Neuronal stem cell (in vitro differentiated cells): ENCODE data around the gene FNIP2.
"Not testable (repeated sequence)": the region's sequence is repeated elsewhere in the genome, so short reads cannot be mapped to it uniquely, and the experiment has no call there.

ENCODE experiments used
- DNase-seq: peaks from one replicate; pipeline ENCODE4 v3.0.0-alpha.2; 2013; ENCODE audit warnings: low spot score
- H2AFZ ChIP-seq: one replicate; pipeline ENCODE4 v1.6.1; 2013; ENCODE audit warnings: mild to moderate bottlenecking, low read length, inconsistent platforms
- H2AK5ac ChIP-seq: 2 replicates; pipeline ENCODE4 v1.6.1; 2013; ENCODE audit warnings: low read depth, mild to moderate bottlenecking, inconsistent platforms, low read length, moderate library complexity, mixed read lengths
- H2BK120ac ChIP-seq: 2 replicates; pipeline ENCODE4 v1.6.1; 2013; ENCODE audit warnings: low read depth, mild to moderate bottlenecking, inconsistent platforms, low read length, moderate library complexity, mixed read lengths
- H2BK12ac ChIP-seq: one replicate; pipeline ENCODE4 v1.6.1; 2013; ENCODE audit warnings: low read length, inconsistent platforms
- H2BK15ac ChIP-seq: 2 replicates; pipeline ENCODE4 v1.6.1; 2013; ENCODE audit warnings: mild to moderate bottlenecking, low read length, inconsistent platforms, mixed read lengths
- H2BK5ac ChIP-seq: one replicate; pipeline ENCODE4 v1.6.1; 2013; ENCODE audit warnings: inconsistent platforms, mild to moderate bottlenecking, low read length, moderate library complexity
- H3K14ac ChIP-seq: one replicate; pipeline ENCODE4 v1.6.1; 2013; ENCODE audit warnings: low read length, inconsistent platforms
- H3K18ac ChIP-seq: 2 replicates; pipeline ENCODE4 v1.6.1; 2013; ENCODE audit warnings: low read length, inconsistent platforms
- H3K23ac ChIP-seq: 2 replicates; pipeline ENCODE4 v1.6.1; 2013; ENCODE audit warnings: low read depth, mild to moderate bottlenecking, mixed read lengths, low read length, inconsistent platforms; ENCODE audit not compliant: poor library complexity
- H3K27ac ChIP-seq: replicated peaks from 3 replicates; pipeline ENCODE4 v1.5.1; 2013; ENCODE audit warnings: low read length, inconsistent platforms
- H3K27me3 ChIP-seq, 3 experiments: 2 replicates each; pipeline ENCODE4 v1.6.1; 2013; ENCODE audit warnings: low read length in 3 of 3, mild to moderate bottlenecking in 2 of 3, inconsistent platforms in 1 of 3, low read depth in 1 of 3, mixed read lengths in 1 of 3, moderate library complexity in 1 of 3; ENCODE audit not compliant: control insufficient read depth in 3 of 3, insufficient read depth in 3 of 3
- H3K36me3 ChIP-seq, 2 donors: replicated peaks in 1 of 2; 2 replicates each; pipeline ENCODE4 v1.6.1; 2013; ENCODE audit warnings: low read length in 2 of 2; ENCODE audit not compliant: control insufficient read depth in 2 of 2, insufficient read depth in 2 of 2
- H3K4ac ChIP-seq: 2 replicates; pipeline ENCODE4 v1.6.1; 2013; ENCODE audit warnings: inconsistent platforms, mild to moderate bottlenecking, low read length, moderate library complexity
- H3K4me1 ChIP-seq, 2 donors: 1 replicate in 1 of 2; 2 replicates in 1 of 2; pipeline ENCODE4 v1.6.1; 2013; ENCODE audit warnings: low read length in 2 of 2, low read depth in 1 of 2; ENCODE audit not compliant: control insufficient read depth in 2 of 2, insufficient read depth in 1 of 2
- H3K4me2 ChIP-seq: one replicate; pipeline ENCODE4 v1.6.1; 2013; ENCODE audit warnings: mild to moderate bottlenecking, low read length, inconsistent platforms; ENCODE audit not compliant: insufficient read depth, poor library complexity, severe bottlenecking
- H3K4me3 ChIP-seq, 2 donors: 2 replicates each; pipeline ENCODE4 v1.5.1; 2013; ENCODE audit warnings: low read length in 2 of 2, mild to moderate bottlenecking in 2 of 2, inconsistent platforms in 1 of 2, moderate library complexity in 1 of 2
- H3K79me1 ChIP-seq: one replicate; pipeline ENCODE4 v1.6.1; 2013; ENCODE audit warnings: low read depth, mild to moderate bottlenecking, inconsistent platforms, low read length, moderate library complexity
- H3K9ac ChIP-seq: one replicate; pipeline ENCODE4 v1.6.1; 2013; ENCODE audit warnings: mild to moderate bottlenecking, low read depth, low read length, inconsistent platforms; ENCODE audit not compliant: poor library complexity
- H3K9me3 ChIP-seq, 2 donors: replicated peaks in 1 of 2; 2 replicates each; pipeline versions ENCODE3 to v1.6.1; 2013; ENCODE audit warnings: low read length in 2 of 2, mild to moderate bottlenecking in 2 of 2, inconsistent platforms in 1 of 2, low read depth in 1 of 2, mixed read lengths in 1 of 2, moderate library complexity in 1 of 2; ENCODE audit not compliant: control insufficient read depth in 2 of 2, insufficient read depth in 1 of 2
- H4K8ac ChIP-seq: one replicate; pipeline ENCODE4 v1.6.1; 2013; ENCODE audit warnings: low read depth, mild to moderate bottlenecking, inconsistent platforms, low read length, moderate library complexity
- H4K91ac ChIP-seq: one replicate; pipeline ENCODE4 v1.6.1; 2013; ENCODE audit warnings: low read length, low read depth, mild to moderate bottlenecking, inconsistent platforms; ENCODE audit not compliant: poor library complexity
- WGBS, 2 donors: extraction: QIAGEN DNeasy Blood & Tissue Kit; methylation state at CpG; one replicate each; pipeline ENCODE4 v1.1.7; 2013; ENCODE audit warnings: missing lambda C conversion rate in 2 of 2, mixed read lengths in 1 of 2; ENCODE audit not compliant: insufficient read length in 2 of 2, insufficient replicate concordance in 1 of 2; ENCODE audit errors: extremely low coverage in 2 of 2; 5-methylcytosine and 5-hydroxymethylcytosine counted together

Gene FNIP2

DNA sequence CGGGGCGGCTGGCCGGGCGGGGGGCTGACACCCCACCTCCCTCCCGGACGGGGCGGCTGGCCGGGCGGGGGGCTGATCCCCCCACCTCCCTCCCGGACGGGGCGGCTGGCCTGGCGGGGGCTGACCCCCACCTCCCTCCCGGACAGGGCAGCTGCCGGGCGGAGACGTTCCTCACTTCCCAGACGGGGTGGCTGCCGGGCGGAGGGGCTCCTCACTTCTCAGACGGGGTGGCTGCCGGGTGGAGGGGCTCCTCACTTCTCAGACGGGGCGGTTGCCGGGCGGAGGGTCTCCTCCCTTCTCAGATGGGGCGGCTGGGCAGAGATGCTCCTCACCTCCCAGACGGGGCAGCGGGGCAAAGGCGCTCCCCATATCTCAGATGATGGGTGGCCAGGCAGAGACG is 22.3 kb upstream of the FNIP2 start:
- H2BK120ac ChIP-seq, H3K27ac ChIP-seq: not testable (repeated sequence)
- no CpG with 5 or more reads among the region's 31 CpGs for WGBS, 2 donors

DNA sequence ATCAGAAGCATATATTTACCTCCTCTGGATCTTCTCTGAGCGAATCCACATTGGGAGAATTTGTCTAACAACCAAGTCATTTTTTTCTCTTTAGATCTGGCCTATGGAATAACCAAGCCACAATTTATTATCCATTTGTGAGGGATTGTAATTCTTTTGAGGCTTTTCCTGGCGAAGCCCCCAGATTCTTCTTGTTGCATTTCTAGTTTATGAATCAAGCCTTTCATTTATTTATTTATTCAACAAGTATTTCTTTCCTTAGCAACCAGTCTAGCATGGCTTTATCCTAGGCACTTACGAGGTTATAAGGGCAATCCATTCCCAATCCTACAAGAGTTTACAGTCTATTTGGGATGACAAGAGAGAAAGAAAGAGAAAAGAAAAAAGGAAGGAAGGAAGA is 18.4 kb upstream of the FNIP2 start:
- no peaks in the 10 kb centered on the region for H3K4me1 ChIP-seq
- no peak overlapping the region for H3K4me2 ChIP-seq
- H4K91ac ChIP-seq: no peak overlapping the region
- no peak for DNase-seq
- H2BK15ac ChIP-seq: no peak overlapping the region
- H3K23ac ChIP-seq: no peak overlapping the region
- H3K27me3 ChIP-seq: no peaks in the 10 kb centered on the region
- H3K9ac ChIP-seq: no peak overlapping the region
- H3K4ac ChIP-seq: no peak overlapping the region
- H4K8ac ChIP-seq: no peak overlapping the region
- no peaks in the 10 kb centered on the region for H3K36me3 ChIP-seq
- H2BK5ac ChIP-seq: no peak overlapping the region
- H3K14ac ChIP-seq: no peak overlapping the region
- H3K9me3 ChIP-seq: no peaks in the 10 kb centered on the region
- H2AK5ac ChIP-seq: no peak overlapping the region
- no peak overlapping the region for H3K4me3 ChIP-seq
- no CpG with 5 or more reads among the region's 3 CpGs for WGBS, 2 donors
- no peak overlapping the region for H3K27ac ChIP-seq
- H3K18ac ChIP-seq: no peak overlapping the region
- H3K79me1 ChIP-seq: no peaks in the 10 kb centered on the region
- no peak overlapping the region for H2AFZ ChIP-seq
- H2BK12ac ChIP-seq: no peak overlapping the region
- no peak overlapping the region for H2BK120ac ChIP-seq

More for the DNA sequence above, 22.3 kb upstream of the FNIP2 start:
- H3K4me2 ChIP-seq, H2BK12ac ChIP-seq, H3K79me1 ChIP-seq, H3K4me1 ChIP-seq, H2BK15ac ChIP-seq, H3K36me3 ChIP-seq, H3K23ac ChIP-seq, H2AK5ac ChIP-seq, H4K8ac ChIP-seq, H3K27me3 ChIP-seq, H3K9me3 ChIP-seq, H3K4me3 ChIP-seq, H3K18ac ChIP-seq, H3K4ac ChIP-seq, H2AFZ ChIP-seq, H3K14ac ChIP-seq, H3K9ac ChIP-seq, H2BK5ac ChIP-seq, DNase-seq, H4K91ac ChIP-seq: not testable (repeated sequence)

DNA sequence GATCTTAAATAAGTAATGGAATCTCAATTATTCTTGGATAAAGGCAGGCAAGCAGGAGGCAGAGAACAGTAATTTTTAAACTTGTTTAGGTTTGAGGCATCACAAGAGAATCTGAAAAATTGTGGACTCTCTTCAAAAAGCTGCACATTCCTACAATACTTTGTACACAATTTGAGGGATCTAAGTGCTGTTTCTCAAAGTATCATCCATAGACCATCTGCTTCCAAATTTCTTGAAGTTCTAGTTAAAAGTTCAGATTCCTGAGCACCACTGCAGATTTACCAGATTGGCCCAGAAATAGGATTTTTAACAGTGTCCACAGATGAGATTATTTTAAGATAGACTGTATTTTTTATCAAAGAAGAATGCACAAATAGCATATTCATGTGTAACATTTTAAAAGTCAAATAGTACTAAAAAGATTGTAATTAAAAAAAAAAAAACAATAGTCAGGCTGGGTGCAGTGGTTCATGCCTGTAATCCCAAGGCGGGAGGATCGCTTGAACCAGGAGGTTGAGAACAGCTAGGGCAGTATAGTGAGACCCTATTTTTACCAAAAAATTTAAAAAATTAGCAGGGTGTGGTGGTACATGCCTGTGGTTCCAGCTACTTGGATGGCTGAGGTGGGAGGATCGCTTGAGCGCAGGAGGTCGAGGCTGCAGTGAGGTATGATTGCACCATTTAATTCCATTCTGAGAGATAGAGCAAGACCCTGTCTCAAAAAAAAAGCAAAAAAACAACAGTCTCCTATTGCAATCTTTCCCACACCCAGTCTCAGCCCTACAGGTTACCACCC is 14.2 kb upstream of the FNIP2 start:
- DNase-seq: no peak
- Histone ChIP-seq H3K36me3 (no peaks in the 10 kb centered on the region), H3K9ac (no peak overlapping the region)

DNA sequence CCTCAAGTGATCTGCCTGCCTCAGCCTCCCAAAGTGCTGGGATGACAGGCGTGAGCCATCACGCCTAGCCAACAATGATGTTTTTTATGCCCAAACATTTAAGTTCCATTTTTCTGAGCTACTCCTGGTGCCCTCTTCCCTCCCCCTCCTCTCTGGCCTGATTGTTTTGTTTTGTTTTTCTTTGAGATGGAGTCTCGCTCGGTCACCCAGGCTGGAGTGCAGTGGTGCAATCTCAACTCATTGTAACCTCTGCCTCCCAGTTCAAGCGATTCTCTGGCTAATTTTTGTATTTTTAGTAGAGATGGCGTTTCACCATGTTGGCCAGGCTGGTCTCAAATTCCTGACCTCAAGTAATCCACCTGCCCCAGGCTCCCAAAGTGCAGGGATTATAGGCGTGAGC is 13.0 kb upstream of the FNIP2 start:
- not testable (repeated sequence) for H2BK5ac ChIP-seq, H2BK15ac ChIP-seq, H3K36me3 ChIP-seq, H2AFZ ChIP-seq, DNase-seq, H3K14ac ChIP-seq, H4K8ac ChIP-seq, H2BK12ac ChIP-seq, H3K23ac ChIP-seq, H2AK5ac ChIP-seq, H3K4me3 ChIP-seq, H3K79me1 ChIP-seq, H3K4me1 ChIP-seq, H3K9ac ChIP-seq, H3K4me2 ChIP-seq, H3K27me3 ChIP-seq, H3K27ac ChIP-seq, H3K9me3 ChIP-seq, H3K18ac ChIP-seq, H3K4ac ChIP-seq, H4K91ac ChIP-seq, H2BK120ac ChIP-seq
- no CpG with 5 or more reads among the region's 7 CpGs for WGBS, 2 donors

More for the DNA sequence above, 14.2 kb upstream of the FNIP2 start:
- no peak overlapping the region for H3K14ac ChIP-seq
- no peak overlapping the region for H3K27ac ChIP-seq
- no peak overlapping the region for H2AK5ac ChIP-seq
- H2BK15ac ChIP-seq: no peak overlapping the region
- H3K4ac ChIP-seq: no peak overlapping the region
- H3K4me1 ChIP-seq: no peaks in the 10 kb centered on the region
- peaks cover 0 to 5% of the 10 kb centered on the region in 2 donors for H3K9me3 ChIP-seq
- H3K27me3 ChIP-seq: no peaks in the 10 kb centered on the region
- H3K23ac ChIP-seq: no peak overlapping the region
- H3K18ac ChIP-seq: no peak overlapping the region
- no peaks in the 10 kb centered on the region for H3K79me1 ChIP-seq
- H4K8ac ChIP-seq: no peak overlapping the region
- H4K91ac ChIP-seq: no peak overlapping the region
- H2BK120ac ChIP-seq: no peak overlapping the region
- H3K4me2 ChIP-seq: no peak overlapping the region
- no peak overlapping the region for H3K4me3 ChIP-seq
- no peak overlapping the region for H2BK5ac ChIP-seq
- H2AFZ ChIP-seq: no peak overlapping the region
- no peak overlapping the region for H2BK12ac ChIP-seq
- WGBS, 2 donors: no CpG with 5 or more reads among the region's 5 CpGs
